B cell (primary cell): ENCODE data around the gene CDH18. TPM values are rescaled to one million over a fixed set of nuclear protein-coding genes. Genes with fewer than 3 reads are reported as not detected.

Experiments used
- ATAC-seq: fragments of 200-7000 bp; cut with Tn5 transposase; one replicate; pipeline ENCODE4 v1.10.0; 2021; ENCODE audit warnings: low read depth, mild to moderate bottlenecking, moderate number of reproducible peaks, moderate library complexity
- CTCF ChIA-PET: fragments of 350-600 bp; sonication (Branson Sonifier 250); formaldehyde crosslinking; loops from one replicate; lab custom pipeline; 2021; ENCODE audit warnings: antibody characterized with exemption, inconsistent platforms; lab: Charles Lee
- POLR2A ChIA-PET: fragments of 350-600 bp; sonication (Branson Sonifier 250); formaldehyde crosslinking; loops from one replicate; lab custom pipeline; 2021; ENCODE audit warnings: antibody characterized with exemption; lab: Charles Lee
- DNase-seq: peaks from one replicate; pipeline ENCODE4 v3.0.0; 2013
- H2AFZ ChIP-seq: 2 replicates; pipeline ENCODE4 v1.6.1; 2012; ENCODE audit warnings: mild to moderate bottlenecking, low read depth, low read length; ENCODE audit not compliant: insufficient read depth, poor library complexity, severe bottlenecking
- H3K27ac ChIP-seq, 2 donors: 1 replicate in 1 of 2; 2 replicates in 1 of 2; pipeline ENCODE4 v1.5.1; 2012 to 2013; ENCODE audit warnings: low read length in 2 of 2, mild to moderate bottlenecking in 2 of 2, moderate library complexity in 1 of 2
- H3K27me3 ChIP-seq, 4 experiments: fragments of 200-600 bp in 1 of 4; sonication (generic) in 1 of 4; replicated peaks in 1 of 4; 1 replicate in 2 of 4; 2 replicates in 2 of 4; pipeline versions ENCODE4 v1.6.1 to v1.7.0; 2013 to 2016; ENCODE audit warnings: low read length in 3 of 4, mild to moderate bottlenecking in 2 of 4, mixed read lengths in 1 of 4, moderate library complexity in 1 of 4; ENCODE audit not compliant: insufficient read depth in 4 of 4, control insufficient read depth in 3 of 4; ENCODE audit errors: control extremely low read depth in 1 of 4
- H3K36me3 ChIP-seq, 2 experiments: replicated peaks in 1 of 2; 1 replicate in 1 of 2; 2 replicates in 1 of 2; pipeline versions ENCODE4 v1.6.1 to v1.7.1; 2013; ENCODE audit warnings: low read length in 1 of 2; ENCODE audit not compliant: insufficient read depth in 2 of 2, control insufficient read depth in 1 of 2; ENCODE audit errors: control extremely low read depth in 1 of 2, extremely low read depth in 1 of 2
- H3K4me1 ChIP-seq, 2 donors: fragments of 200-600 bp in 1 of 2; sonication (generic) in 1 of 2; 1 replicate in 1 of 2; 2 replicates in 1 of 2; pipeline versions ENCODE4 v1.5.1 to v1.6.1; 2013 to 2017; ENCODE audit warnings: low read length in 2 of 2; ENCODE audit not compliant: control insufficient read depth in 2 of 2, insufficient read depth in 2 of 2
- H3K4me2 ChIP-seq: replicated peaks from 2 replicates; pipeline ENCODE3; 2012; ENCODE audit warnings: mild to moderate bottlenecking, low read depth, low read length; ENCODE audit not compliant: poor library complexity, severe bottlenecking
- H3K4me3 ChIP-seq, 5 experiments: fragments of 200-600 bp in 1 of 5; sonication (generic) in 1 of 5; 1 replicate in 3 of 5; 2 replicates in 2 of 5; pipeline versions ENCODE4 v1.5.1 to v1.7.0; 2011 to 2016; ENCODE audit warnings: low read length in 4 of 5, mild to moderate bottlenecking in 4 of 5, low read depth in 2 of 5, control low read depth in 1 of 5, moderate library complexity in 1 of 5; ENCODE audit not compliant: insufficient read depth in 1 of 5; ENCODE audit errors: control extremely low read depth in 1 of 5, extremely low read depth in 1 of 5
- H3K79me2 ChIP-seq: fragments of 200-600 bp; sonication (generic); one replicate; pipeline ENCODE4 v1.6.0; 2016; ENCODE audit warnings: low read length; ENCODE audit not compliant: control insufficient read depth, insufficient read depth
- H3K9ac ChIP-seq: fragments of 200-600 bp; sonication (generic); 2 replicates; pipeline ENCODE4 v1.6.1; 2017; ENCODE audit warnings: mild to moderate bottlenecking, low read length, moderate library complexity
- H3K9me3 ChIP-seq, 3 donors: one replicate each; pipeline versions ENCODE4 v1.6.1 to v1.7.1; 2013; ENCODE audit warnings: low read length in 2 of 3; ENCODE audit not compliant: control insufficient read depth in 2 of 3, insufficient read depth in 1 of 3; ENCODE audit errors: control extremely low read depth in 1 of 3
- H4K20me1 ChIP-seq: 2 replicates; pipeline ENCODE4 v1.6.0; 2012; ENCODE audit warnings: mild to moderate bottlenecking, low read length; ENCODE audit not compliant: insufficient read depth, control insufficient read depth, poor library complexity, severe bottlenecking
- H3K27ac Mint-ChIP-seq: one replicate; pipeline ENCODE4 v1.8.0; 2021; ENCODE audit warnings: mixed read lengths
- H3K27me3 Mint-ChIP-seq: one replicate; pipeline ENCODE4 v1.8.0; 2021; ENCODE audit warnings: mixed read lengths
- H3K4me1 Mint-ChIP-seq: one replicate; pipeline ENCODE4 v1.8.0; 2021; ENCODE audit warnings: mixed read lengths
- H3K4me3 Mint-ChIP-seq: one replicate; pipeline ENCODE4 v1.8.0; 2021; ENCODE audit warnings: mixed read lengths
- H3K9me3 Mint-ChIP-seq: one replicate; pipeline ENCODE4 v1.8.0; 2022; ENCODE audit warnings: mixed read lengths; ENCODE audit not compliant: insufficient read depth
- CTCF ChIP-seq: fragments of 200-600 bp; IDR thresholded peaks from one replicate; pipeline ENCODE4 v1.8.0; 2022; ENCODE audit warnings: antibody characterized with exemption, mild to moderate bottlenecking
- EZH2 ChIP-seq: IDR thresholded peaks from 2 replicates; pipeline ENCODE4 v1.6.1; 2012; ENCODE audit warnings: borderline replicate concordance, low read depth, mild to moderate bottlenecking, moderate library complexity, low read length; ENCODE audit not compliant: insufficient read depth, poor library complexity, severe bottlenecking
- WGBS: methylation state at CpG from one replicate; pipeline ENCODE4 v1.1.5; 2013; ENCODE audit warnings: missing lambda C conversion rate; ENCODE audit not compliant: insufficient coverage; 5-methylcytosine and 5-hydroxymethylcytosine counted together
- intact Hi-C: fragments of 100-400 bp; cut with micrococcal nuclease; formaldehyde crosslinking; loops from one replicate; pipeline ENCODE4 v1.10.0; 2022
- polyA plus RNA-seq: library from polyadenylated mRNA; depleted of rRNA; stranded (reverse); fragments of >200 nt; gene quantifications from 2 replicates; pipeline ENCODE4 v1.2.3, GENCODE V29; 2012
- total RNA-seq, 2 donors: library from RNA; stranded (reverse); fragments of 120-200 nt in 1 of 2; gene quantifications; 1 replicate in 1 of 2; 2 replicates in 1 of 2; pipeline versions ENCODE4 v1.2.3 to v1.2.4, GENCODE V29; 2013 to 2022

The CDH18 gene
- total and polyA plus RNA-seq, 2 donors (not counting 1 experiment from before 2014, with no cell fraction given): not detected

- H3K27me3 Mint-ChIP-seq: no peaks in the 10 kb centered on the region
- no peaks in the 10 kb centered on the region for H3K4me1 ChIP-seq
- H3K4me3 ChIP-seq: no peak overlapping the region
- H3K27ac ChIP-seq: no peak overlapping the region
- no peak overlapping the region for H3K9ac ChIP-seq
- no peak overlapping the region for H3K4me3 Mint-ChIP-seq
- H3K27me3 ChIP-seq: no peaks in the 10 kb centered on the region
- DNase-seq: no peak
- H4K20me1 ChIP-seq: no peaks in the 10 kb centered on the region
- intact Hi-C loops: no loop called here
- no peaks in the 10 kb centered on the region for H3K79me2 ChIP-seq
- H3K27ac Mint-ChIP-seq: no peak overlapping the region
- no peaks in the 10 kb centered on the region for H3K4me1 Mint-ChIP-seq
- no peaks in the 10 kb centered on the region for H3K36me3 ChIP-seq
- no peaks in the 10 kb centered on the region for H3K9me3 Mint-ChIP-seq
- H2AFZ ChIP-seq: no peak overlapping the region
- POLR2A ChIA-PET: no interaction called here
- H3K9me3 ChIP-seq: no peaks in the 10 kb centered on the region
- no peak overlapping the region for H3K4me2 ChIP-seq
- TF ChIP-seq EZH2 (no peak), CTCF (no peak)
- CTCF ChIA-PET: no interaction called here
- no CpG with 5 or more reads among the region's 4 CpGs for WGBS
- ATAC-seq: no peak
These were observed 77.9 kb downstream of the CDH18 start for GRCh38 chr5:19910136-19910535.

GRCh38 chr5:19904766-19905165, 83.2 kb downstream of the CDH18 start:
- no CpG with 5 or more reads among the region's 1 CpG for WGBS
- CTCF ChIA-PET: no interaction called here
- POLR2A ChIA-PET: no interaction called here
- Histone ChIP-seq H3K4me3 (no peak overlapping the region), H3K9ac (no peak overlapping the region), H3K4me2 (no peak overlapping the region), H4K20me1 (no peaks in the 10 kb centered on the region), H3K36me3 (no peaks in the 10 kb centered on the region), H2AFZ (no peak overlapping the region), H3K27me3 (no peaks in the 10 kb centered on the region), H3K27ac (no peak overlapping the region), H3K9me3 (no peaks in the 10 kb centered on the region), H3K4me1 (no peaks in the 10 kb centered on the region), H3K79me2 (no peaks in the 10 kb centered on the region)
- DNase-seq (no peak), ATAC-seq (no peak)
- Mint-ChIP-seq H3K4me1 (no peaks in the 10 kb centered on the region), H3K4me3 (no peak overlapping the region), H3K27me3 (no peaks in the 10 kb centered on the region), H3K9me3 (no peaks in the 10 kb centered on the region), H3K27ac (no peak overlapping the region)
- intact Hi-C loops: no loop called here
- TF ChIP-seq CTCF: no peak
- no peak for TF ChIP-seq EZH2
